ENCODE measurements around the gene FAAH.

Gene FAAH

GRCh38 chr1:46423574-46424240 is 29.6 kb downstream of the FAAH start:
- TF ChIP-seq, protein P1, sequence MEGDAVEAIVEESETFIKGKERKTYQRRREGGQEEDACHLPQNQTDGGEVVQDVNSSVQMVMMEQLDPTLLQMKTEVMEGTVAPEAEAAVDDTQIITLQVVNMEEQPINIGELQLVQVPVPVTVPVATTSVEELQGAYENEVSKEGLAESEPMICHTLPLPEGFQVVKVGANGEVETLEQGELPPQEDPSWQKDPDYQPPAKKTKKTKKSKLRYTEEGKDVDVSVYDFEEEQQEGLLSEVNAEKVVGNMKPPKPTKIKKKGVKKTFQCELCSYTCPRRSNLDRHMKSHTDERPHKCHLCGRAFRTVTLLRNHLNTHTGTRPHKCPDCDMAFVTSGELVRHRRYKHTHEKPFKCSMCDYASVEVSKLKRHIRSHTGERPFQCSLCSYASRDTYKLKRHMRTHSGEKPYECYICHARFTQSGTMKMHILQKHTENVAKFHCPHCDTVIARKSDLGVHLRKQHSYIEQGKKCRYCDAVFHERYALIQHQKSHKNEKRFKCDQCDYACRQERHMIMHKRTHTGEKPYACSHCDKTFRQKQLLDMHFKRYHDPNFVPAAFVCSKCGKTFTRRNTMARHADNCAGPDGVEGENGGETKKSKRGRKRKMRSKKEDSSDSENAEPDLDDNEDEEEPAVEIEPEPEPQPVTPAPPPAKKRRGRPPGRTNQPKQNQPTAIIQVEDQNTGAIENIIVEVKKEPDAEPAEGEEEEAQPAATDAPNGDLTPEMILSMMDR (IDR thresholded peaks at IDR 0.05): no peak
- Histone ChIP-seq H3K9me3 (no peaks in the 10 kb centered on the region), H3K27me3 (peaks cover 23% of the 10 kb centered on the region), H3K27ac (no peak overlapping the region), H3K36me3 (no peaks in the 10 kb centered on the region), H3K4me3 (ENCODE audit: low read depth in 1 of 2, low read length in 1 of 2) (no peak overlapping the region), H3K4me1 (ENCODE audit: control insufficient read depth in 1 of 2, insufficient read depth in 1 of 2, low read depth in 1 of 2, low read length in 1 of 2) (no peaks in the 10 kb centered on the region)

DNA sequence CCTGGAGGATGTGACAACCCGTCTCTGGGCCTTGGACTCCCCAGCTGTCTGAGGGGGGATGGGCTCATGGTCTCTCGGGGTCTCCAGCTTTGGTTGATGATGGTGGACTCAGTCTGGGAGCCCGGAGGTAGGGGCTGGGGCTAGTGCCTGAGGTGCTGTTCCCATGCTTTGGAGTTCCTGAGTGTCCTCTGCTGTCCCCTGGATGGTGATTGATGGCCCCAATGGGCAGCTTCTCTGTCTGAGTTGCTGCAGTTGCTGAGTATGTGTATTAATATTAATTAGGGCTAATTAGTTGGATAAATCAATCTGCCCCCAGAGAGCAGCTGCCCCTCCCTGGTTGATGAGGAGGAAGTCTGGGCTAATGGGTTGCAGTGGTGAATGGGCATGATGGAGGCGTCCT is 30.6 kb downstream of the FAAH start:
- no peak overlapping the region for H3K4me3 ChIP-seq (ENCODE audit: low read depth in 1 of 2, low read length in 1 of 2)
- TF ChIP-seq, protein P1 (IDR thresholded peaks at IDR 0.05): no peak
- no peaks in the 10 kb centered on the region for H3K9me3 ChIP-seq
- no peaks in the 10 kb centered on the region for H3K36me3 ChIP-seq
- H3K4me1 ChIP-seq (ENCODE audit: control insufficient read depth in 1 of 2, insufficient read depth in 1 of 2, low read depth in 1 of 2, low read length in 1 of 2): no peaks in the 10 kb centered on the region
- H3K27me3 ChIP-seq: peaks cover 23% of the 10 kb centered on the region
- no peak overlapping the region for H3K27ac ChIP-seq

- Histone ChIP-seq H3K4me3 (ENCODE audit: low read depth in 1 of 2, low read length in 1 of 2) (no peak overlapping the region), H3K27me3 (peaks cover 23% of the 10 kb centered on the region), H3K27ac (no peak overlapping the region), H3K36me3 (no peaks in the 10 kb centered on the region), H3K4me1 (ENCODE audit: control insufficient read depth in 1 of 2, insufficient read depth in 1 of 2, low read depth in 1 of 2, low read length in 1 of 2) (no peaks in the 10 kb centered on the region), H3K9me3 (no peaks in the 10 kb centered on the region)
- TF ChIP-seq, protein P1 (IDR thresholded peaks at IDR 0.05): no peak
Measured at GRCh38 chr1:46425726-46426125, 31.6 kb downstream of the FAAH start.

DNA sequence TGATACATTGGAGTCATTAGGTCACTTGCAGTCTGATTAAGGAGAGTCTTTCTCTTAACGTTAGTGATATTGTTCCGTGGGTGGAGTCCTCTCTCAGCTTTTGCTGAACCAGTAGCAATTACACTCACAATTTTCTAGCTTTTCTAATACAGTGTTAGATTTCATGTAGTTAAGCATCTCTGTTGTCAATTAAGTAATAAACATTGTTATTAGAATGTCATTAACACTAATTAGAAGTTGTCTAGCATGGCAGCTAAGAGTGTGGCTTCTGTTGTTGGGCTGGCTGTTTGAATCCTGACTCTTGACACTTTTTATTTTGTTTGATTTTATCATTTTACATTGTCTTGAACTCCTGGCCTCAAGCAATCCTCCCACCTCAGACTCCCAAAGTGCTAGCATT is 33.4 kb downstream of the FAAH start:
- H3K4me1 ChIP-seq (ENCODE audit: control insufficient read depth in 1 of 2, insufficient read depth in 1 of 2, low read depth in 1 of 2, low read length in 1 of 2): no peaks in the 10 kb centered on the region
- no peak overlapping the region for H3K27ac ChIP-seq
- TF ChIP-seq, protein P1 (IDR thresholded peaks at IDR 0.05): no peak
- H3K27me3 ChIP-seq: peaks cover 13% of the 10 kb centered on the region
- H3K4me3 ChIP-seq (ENCODE audit: low read depth in 1 of 2, low read length in 1 of 2): no peak overlapping the region
- H3K36me3 ChIP-seq: no peaks in the 10 kb centered on the region
- no peaks in the 10 kb centered on the region for H3K9me3 ChIP-seq

DNA sequence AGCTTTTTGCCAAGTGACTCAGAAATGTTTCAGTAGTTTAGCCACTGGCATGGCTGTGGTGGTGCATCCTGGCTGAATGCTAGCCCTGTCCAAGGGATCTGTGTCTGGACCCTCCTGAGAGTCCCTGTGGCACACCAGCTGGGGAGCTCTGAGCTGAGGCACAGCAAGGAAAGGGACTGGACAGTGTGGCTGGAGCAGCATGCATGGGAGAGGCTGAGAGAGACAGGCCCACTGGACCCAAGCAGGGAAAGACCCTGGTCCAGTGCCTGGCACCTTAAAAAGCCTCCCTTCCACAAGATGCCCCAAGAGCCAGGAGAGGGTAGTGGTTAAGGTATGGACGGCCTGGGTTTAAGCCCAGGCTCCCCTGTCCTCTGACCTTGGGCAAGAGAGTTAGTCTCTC is 35.3 kb downstream of the FAAH start:
- Histone ChIP-seq H3K9me3 (no peaks in the 10 kb centered on the region), H3K4me3 (ENCODE audit: low read depth in 1 of 2, low read length in 1 of 2) (no peak overlapping the region), H3K4me1 (ENCODE audit: control insufficient read depth in 1 of 2, insufficient read depth in 1 of 2, low read depth in 1 of 2, low read length in 1 of 2) (no peaks in the 10 kb centered on the region), H3K36me3 (no peaks in the 10 kb centered on the region), H3K27ac (no peak overlapping the region), H3K27me3 (peaks cover 6% of the 10 kb centered on the region)
- TF ChIP-seq, protein P1 (IDR thresholded peaks at IDR 0.05): no peak

Measured in neutrophil (primary cell).